Raji (cell line): ENCODE data around the gene C5orf52.

Source experiments
- POLR2A ChIP-seq: IDR thresholded peaks from 2 replicates; pipeline ENCODE4 v1.6.1; 2011; ENCODE audit warnings: low read depth, low read length, control low read depth; ENCODE audit not compliant: insufficient read depth

The C5orf52 gene

DNA sequence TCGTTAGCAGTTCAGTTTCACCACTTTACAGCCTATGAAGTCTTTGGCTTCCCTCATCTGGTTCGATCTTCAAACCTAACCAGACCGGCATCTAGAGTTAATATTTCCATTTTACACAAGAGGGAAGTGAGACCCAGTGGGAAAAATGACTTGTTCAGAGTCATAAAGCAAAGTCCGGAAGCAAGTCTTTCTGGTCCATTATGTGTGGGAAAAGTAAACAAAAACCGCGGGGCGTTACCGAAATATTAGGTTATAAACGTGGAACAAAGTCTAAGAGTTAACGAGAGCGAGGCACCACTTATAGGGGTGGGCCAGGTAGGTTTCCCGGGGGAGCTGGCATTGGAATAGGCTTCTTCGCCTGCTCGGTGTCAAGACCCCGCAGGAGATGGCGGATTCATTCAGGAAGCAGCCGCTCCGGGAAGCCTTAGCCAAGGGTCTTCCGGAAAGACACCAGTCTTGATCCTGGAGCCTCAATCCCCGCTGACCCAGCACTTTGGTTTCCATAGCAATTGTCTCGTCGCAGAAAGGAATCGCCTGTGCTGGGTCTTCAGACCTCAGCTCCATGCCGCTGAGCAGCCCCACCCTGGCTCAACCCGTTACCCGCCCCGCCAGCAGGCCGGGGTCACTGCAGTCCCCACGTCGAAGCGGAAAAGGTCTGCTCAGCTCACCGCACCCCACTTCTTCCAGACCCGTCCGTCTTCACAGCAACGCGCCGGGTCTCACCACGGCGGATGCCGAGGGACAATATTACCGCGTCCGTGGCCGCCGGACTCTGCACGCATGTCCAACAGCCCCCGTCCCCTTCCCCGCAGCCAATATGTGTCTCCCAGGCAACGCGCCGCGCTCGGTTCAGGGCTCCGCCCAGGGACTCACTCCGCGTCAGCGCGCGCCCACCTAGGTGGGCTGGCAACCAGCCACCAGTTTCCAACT is at the start of gene C5orf52:
C5orf52 (plus strand) TSS at position 872 of the 930 bp plus-strand sequence. CDS start 82 bp downstream, outside the sequence.
- no peak for TF ChIP-seq POLR2A

DNA sequence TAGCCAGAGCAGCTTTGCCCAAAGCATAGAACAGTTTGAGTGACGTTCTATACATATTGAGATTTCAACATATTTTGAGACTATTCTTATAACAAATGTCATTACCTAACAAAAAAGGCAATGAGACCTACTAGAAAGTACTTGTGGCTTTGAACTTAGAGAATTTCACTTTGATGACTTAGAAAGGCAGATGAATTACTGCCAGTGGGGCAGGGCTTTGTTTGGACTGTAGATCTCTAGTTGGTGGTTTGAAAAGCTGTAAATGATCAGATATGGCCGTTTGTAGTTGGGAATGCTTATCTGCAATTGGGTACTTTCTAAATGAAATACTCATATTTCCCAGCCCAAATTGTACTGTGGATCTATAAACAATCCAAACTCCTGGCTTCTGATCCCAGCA is 47.2 kb upstream of the C5orf52 start:
- TF ChIP-seq POLR2A = no peak

DNA sequence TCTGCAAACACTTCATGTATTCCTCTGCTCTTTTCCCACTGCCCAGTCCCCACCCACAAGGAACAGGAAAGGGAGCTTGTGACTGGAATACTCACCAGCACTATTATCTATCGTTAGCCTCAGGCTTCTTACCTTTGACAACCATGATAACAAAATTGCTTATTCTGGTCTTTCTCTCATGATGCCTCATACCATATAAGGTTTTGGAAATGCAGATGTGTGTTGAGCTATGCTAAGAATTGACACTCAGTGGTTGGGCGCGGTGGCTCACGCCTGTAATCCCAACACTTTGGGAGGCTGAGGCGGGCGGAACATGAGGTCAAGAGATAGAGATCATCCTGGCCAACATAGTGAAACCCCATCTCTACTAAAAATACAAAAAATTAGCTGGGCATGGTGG is 44.5 kb upstream of the C5orf52 start:
- no peak for TF ChIP-seq POLR2A

DNA sequence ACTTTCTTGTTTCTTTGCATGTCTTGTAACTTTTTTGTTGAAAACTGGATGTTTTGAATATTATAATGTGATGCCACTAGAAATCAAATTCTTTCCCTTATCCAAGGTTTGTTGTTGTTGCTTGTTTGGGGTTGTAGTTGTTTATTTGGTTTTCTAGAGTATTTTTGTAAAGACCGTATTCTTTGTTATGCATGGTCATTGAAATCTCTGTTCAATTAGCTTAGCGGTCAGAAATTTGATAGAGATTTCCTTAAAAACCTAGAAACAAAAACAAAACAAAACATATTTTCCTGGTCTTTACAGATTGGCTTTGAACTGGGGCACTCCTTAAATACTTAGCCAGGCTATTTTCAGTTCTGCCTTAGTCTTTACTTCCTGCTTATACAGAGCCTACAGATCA is 41.0 kb upstream of the C5orf52 start:
- TF ChIP-seq POLR2A = no peak

DNA sequence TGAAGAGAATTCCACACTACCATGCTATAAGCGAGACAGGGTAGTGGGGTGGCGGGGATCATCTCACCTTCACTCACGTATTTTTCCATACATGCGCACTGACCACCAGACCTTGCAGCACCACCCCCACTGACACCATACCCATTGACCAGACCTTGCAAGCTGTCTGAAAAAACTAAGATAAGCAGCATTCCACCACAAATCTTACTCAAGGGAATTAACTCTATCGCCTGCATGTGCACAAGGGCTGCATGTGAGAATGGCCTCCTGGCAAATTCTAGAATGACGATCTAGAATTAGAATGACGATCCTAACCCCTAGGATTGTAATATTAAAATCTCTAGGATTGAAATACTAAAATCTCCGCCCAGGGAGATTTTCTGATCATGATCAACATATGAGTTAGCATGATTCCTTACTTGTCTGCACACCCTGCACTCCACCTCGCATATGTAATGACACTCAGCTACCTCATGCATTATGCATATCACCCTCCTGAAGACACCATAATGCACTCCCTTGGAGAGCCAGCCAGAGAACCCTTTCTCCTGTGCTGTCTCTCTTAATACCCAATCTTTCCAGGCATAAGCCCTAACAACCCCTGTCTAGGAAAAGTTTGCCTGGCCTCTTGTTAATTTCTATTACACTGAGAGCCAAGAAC is 30.8 kb upstream of the C5orf52 start:
- TF ChIP-seq POLR2A = no peak

DNA sequence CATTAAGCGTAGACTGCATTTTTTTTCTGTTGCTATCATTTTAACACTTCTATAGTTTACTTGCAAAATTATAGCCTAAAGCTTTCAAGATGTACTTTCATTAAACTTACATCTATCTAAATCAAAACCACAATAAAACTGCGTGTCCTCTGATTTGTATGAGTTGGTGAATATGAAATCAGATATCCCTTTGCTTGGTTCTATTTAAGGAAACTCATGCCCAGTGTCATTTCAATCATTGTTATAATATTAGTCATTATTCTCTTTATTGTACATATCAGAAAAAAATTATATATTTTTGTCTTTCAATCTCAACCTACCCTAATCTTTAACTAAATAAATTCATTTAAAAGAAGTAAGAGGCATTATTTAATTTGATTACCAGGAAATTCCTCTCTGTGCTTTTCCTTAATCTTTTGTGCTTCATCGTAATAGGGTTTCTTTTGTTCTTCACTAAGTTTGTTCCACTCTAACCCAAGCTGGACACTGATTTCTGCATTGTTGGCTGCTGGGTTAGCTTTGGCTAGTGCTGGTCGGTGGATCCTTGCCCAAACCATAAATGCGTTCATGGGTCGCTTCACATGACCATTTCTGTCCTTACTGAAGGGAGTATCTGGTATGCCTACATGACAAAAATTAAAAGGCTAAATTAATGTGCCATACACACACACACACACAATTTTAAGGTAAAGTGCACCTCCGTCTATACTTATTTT is 22.9 kb upstream of the C5orf52 start:
- no peak for TF ChIP-seq POLR2A

DNA sequence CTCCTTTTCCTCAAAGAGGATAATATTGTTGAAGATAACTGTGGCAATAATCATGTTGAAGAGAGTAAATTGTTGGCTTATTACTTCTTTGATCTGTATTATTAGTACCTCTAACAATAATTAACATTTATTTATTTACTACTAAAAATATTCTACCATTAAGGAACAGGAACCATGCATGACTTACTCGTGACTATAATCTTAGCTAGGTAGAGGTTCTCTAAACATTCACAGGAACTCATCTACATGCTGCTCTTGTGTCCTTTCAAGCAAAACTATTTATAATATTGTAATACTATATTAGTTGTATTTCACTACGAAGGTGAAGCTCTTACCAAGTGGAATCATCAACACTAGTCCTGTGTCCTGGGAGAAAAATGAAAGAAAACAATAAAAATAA is 22.2 kb upstream of the C5orf52 start:
- TF ChIP-seq POLR2A = no peak

DNA sequence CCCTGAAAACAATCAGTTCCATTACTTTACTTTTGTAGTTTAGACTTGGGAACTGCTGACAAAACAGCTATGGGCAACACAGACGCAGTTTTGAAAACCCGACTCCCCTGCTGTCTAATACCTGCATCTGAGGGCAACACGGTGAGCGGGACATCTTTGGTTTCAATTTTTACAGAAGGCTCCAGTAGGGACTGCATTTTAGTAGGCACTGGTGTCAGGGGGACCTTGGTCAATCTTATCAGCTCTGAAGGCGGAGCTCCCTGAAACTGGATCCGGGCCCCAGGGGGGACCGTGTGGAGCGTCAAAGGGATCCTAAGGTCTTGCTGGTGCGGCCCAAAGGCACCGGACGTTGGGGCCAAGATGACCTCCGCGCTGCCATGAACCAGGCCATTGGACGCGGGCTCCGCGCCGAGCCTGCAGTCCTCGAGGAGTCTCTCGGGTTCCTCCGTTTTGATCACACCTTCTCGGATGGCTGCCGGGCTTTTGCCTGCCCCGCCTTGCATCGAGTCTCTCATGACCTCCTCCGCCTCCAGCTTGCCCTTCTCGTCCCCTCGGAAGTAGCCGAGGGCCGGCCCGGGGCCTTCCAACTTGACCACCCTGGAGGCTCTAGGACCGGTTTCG is 20.2 kb upstream of the C5orf52 start:
- TF ChIP-seq POLR2A = no peak

DNA sequence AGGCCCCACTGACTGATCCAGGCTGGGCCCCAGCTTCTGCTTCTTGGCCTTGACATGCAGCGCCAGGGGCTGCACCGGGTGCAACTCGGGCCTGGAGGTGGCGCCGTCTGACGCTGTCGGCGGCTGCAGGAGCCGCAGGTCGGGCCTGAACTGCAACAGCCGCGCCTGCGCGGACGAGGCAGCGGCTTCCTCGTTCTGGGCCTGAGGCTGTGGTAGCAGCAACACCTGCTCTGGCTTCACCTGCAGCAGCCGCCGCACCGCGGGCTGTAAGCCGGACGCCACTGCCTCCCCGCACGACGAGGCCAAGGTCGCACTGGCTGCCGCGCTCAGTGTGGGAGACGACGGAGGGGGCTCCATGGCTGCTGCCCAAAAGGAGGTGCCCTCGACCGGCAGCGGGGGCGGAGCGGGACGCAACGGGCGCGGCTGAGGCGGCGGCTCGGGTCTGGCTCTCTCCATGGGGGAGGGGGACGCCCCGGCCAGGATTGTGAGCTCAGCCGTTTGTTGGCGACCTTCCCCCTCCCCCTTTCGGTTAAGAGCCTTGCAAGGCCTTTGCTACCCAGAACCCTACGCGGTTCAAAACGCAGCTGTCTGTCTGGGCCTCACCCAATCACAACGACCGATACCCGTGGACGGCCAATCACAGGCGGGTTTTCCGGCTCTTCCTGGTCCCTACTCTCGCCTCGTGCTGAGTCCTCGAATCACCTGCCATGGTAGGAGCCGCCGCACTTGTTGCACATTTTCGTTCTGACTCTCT is 19.5 kb upstream of the C5orf52 start:
- TF ChIP-seq POLR2A = no peak

DNA sequence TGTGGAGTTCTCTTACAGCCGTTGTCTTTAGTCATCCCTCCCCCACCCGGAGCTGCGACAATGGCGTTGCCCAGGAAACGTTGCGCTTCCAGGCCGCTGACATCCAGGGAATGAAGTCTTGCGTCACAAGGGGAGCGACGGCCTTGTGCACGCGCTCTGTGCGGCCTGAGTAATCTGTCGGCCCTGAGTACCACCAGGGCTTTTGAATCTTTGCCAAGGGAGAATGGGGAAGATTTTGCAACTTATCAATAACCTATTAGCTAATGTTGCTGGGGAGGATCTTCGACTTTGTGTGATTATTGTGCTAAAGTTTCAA is 19.0 kb upstream of the C5orf52 start, which contains the start of gene SOX30:
SOX30 (minus strand) TSS at position 62 of the 316 bp plus-strand sequence. CDS start 360 bp downstream, outside the sequence.
- TF ChIP-seq POLR2A = no peak

DNA sequence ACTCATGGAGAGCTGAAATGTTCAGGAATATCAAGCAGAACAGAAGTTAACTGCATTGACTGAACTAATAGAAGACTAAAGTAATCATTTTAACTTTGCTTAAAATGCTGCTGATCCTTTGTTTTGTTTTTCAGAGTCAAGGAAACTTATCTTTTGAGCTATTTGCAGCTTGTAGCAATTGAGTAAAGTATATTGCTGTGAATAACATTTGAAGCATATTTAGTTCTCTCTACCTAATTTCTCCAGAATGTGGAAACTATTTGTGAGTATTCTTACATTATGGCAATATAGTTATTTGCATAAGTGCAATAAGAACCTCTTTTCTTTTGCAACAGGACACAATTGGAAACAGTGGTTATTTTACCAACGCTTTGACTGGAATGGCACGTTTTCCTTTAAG is 13.8 kb upstream of the C5orf52 start:
- no peak for TF ChIP-seq POLR2A

DNA sequence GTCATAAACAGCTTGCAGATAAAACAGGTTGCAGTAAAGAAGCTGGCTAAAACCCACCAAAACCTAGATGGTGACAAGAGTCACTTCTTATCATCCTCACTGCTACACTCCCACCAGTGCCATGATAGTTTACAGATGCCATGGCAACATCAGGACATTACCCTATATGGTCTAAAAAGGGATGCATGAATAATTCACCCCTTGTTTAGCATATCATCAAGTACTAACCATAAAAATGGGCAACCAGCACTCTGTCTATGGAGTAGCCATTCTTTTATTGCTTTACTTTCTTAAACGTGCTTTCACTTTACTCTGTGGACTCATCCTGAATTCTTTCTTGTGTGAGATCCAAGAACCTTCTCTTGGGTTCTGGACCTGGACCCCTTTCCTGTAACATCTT is 12.4 kb upstream of the C5orf52 start:
- no peak for TF ChIP-seq POLR2A

DNA sequence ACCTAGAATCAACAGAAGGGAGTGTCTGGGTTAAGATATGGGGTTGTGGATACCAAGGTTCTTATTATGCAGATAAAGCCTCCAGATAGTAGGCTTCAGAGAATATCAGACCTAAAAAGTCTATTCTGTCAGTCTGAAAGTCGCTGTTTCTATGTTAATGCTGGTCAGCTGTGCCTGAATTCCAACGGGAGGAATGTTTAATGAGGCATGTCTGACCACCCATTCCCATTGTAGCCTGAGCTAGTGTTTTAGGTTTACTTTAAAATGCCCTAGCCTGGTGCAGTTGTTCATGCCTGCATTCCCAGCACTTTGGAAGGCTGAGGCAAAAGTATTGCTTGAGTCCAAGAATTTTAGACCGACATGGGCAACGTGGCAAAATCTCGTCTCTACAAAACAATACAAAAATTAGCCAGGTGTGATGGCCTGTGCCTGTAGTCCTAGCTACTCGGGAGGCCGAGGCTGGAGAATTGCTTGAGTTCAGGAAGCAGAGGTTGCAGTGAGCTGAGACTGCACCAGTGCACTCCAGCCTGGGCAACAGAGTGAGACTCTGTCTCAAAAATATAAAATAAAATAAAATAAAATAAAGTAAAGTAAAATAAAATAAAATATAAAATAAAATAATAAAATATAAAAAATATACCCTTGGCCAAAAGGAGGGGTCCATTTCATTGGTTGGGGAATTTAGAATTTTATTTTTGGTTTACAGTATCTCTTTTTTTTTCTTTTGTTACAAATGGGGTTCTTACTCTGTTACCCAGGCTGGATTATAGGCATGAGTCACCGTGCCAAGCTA is 11.3 kb upstream of the C5orf52 start:
- no peak for TF ChIP-seq POLR2A
